HG02642 (cell line): ENCODE measurements around the gene EDN3.

Experiments used
- ATAC-seq: cut with Tn5 transposase; IDR thresholded peaks from one replicate; pipeline ENCODE4 v1.9.1; 2021; ENCODE audit warnings: mild to moderate bottlenecking; ENCODE audit not compliant: unreplicated experiment, poor library complexity

Gene EDN3, protein sequence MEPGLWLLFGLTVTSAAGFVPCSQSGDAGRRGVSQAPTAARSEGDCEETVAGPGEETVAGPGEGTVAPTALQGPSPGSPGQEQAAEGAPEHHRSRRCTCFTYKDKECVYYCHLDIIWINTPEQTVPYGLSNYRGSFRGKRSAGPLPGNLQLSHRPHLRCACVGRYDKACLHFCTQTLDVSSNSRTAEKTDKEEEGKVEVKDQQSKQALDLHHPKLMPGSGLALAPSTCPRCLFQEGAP

DNA sequence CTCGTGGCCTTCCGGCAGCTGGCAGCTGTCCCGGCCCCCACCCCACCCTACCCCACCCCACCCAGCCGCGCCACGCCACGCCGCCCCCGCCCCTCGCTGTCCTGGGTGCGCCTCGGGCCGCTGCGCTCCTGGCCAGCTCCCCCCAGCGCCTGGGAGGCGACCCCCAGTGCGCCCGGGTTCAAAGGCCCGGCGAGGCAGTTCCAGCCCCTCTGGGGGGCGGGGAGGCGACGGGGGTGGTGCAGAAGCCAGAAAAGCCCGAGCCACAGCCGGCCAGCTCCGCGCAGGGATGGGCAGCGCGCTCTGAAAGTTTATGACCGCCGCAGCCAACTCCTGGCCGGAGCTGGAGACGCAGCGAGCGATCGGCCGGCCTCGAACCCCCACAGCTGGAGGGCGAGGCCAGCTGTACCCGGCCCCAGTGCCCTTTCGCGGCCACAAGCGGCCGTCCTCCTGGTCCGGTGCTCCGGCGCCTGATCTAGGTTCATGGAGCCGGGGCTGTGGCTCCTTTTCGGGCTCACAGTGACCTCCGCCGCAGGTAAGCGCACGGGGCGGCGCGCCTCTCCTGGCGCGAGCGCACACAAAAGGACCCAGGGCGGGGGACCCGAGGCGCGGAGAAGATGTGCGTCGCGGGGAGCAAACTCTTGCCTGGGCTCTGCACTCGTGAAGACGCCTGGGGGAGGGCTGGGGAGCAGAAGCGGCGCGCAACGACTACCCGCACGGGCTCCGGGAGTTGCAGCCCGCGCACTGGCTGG lies at the start of gene EDN3:
TSS of gene EDN3 (plus strand) at position 279 of the 749 bp plus-strand sequence. CDS start at position 481, 202 bp downstream.
- no peak for ATAC-seq

DNA sequence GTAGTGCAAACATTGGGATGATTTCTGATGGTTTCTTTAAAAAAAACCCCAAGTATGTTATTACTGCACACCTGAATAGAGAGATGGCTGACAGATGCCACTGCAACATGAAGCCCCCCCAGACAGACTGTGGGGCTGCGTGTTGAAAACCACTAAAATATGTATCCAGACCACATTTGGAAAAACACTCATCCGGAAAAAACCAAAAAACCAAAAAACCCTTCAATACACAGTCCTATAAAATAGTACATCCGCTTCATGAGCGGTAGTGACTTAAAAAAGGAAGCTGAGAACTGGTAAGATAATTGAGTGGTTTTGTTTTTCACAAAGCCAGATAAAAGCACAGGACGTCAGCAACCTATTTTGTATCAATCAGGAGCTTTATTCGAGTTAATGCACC lies 47.1 kb upstream of the EDN3 start:
- no peak for ATAC-seq

DNA sequence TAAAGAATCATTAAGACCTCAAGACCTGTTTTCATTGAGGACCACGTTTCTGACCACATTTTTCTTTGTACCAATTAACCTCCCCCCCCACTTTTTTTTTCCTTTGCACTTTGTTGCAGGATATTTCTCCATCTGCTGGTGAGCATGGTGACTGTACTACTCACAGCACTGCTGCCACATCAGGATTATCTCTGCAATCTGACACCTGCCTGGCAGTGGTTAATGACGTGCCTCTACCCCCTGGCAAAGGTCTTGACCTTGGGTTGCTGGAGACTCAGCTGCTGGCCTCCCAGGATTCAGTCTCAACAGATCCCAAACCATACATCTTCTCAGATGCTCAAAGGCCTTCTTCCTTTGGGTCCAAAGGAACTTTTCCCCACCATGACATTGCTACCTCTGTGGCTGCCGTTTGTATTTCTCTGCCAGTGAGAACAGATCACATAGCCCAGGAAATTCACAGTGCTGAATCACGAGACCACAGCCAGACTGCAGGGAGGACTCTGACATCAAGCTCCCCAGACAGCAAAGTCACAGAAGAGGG lies 46.6 kb upstream of the EDN3 start:
- no peak for ATAC-seq

DNA sequence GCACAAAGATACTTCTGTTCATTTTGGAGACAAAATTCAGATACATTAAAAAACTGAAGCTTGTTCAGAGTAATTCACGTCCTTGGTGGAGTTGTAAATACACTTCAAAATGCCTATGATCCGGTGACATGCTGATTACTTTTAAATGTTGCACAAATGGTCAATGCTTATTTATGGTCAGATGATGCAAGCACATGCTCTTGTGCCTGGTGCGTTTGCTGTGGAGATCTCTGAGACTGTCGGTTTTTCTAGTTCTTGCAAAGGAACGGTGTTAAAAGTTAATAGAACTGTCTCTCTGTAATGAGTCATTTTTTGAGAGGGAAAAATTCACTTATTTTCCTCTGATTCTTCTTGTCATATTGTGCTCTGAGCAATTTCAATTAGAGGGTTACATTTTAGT lies 45.2 kb upstream of the EDN3 start:
- no peak for ATAC-seq

DNA sequence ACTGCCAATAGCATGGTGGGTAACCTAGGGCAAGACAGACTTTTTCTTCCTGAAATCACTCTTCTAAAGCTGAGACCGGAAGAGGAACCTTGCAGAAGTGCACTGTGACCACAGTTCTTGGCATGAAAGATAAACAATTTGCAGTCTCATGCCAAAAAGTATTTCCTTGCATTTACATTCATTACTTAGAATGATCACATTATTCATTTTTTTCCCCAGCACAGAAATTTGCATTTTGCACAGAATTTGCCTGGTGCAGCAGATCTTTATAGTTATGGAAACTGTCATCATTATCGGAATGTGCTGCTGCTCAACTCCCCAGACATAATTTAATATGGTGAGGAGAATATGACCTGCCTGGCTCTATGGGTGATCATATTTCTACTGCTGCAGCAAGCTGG lies 42.2 kb upstream of the EDN3 start:
- no peak for ATAC-seq

DNA sequence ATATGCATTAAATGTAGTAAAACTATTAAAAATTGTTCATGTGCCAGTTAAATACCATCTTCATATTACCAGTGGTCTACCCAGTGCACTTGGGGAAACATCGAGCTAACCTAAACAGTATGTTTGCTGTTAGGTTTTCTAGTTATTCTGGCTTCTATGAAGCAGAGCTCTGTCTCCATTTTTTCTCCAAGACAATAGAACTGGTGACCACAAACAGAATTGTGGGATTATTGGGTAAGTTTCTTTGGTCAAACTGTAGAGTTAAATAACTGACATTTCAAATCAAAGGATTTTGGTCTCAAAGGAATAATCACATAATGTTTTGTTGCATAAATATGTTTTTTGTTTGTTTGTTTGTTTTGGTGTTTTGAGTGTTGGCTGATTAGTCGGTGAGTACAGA lies 40.5 kb upstream of the EDN3 start:
- no peak for ATAC-seq

DNA sequence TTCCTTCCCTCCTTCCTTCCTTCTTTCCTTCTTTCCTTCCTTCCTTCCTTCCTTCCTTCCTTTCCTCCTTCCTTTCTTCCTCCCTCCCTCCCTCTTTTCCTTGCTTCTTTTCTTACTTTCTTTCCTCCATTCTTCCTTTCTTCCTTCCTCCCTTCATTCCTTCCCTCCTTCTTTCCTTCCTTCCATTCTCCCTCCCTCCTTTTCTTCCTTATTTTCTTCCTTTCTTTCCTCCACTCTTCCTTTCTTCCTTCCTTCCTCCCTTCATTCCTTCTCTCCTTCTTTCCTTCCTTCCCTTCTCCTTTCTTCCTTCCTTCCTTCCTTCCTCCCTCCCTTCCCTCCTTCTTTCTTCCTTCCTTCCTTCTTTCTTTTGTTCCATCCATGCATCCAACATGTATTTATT lies 35.1 kb upstream of the EDN3 start:
- ATAC-seq: no peak

DNA sequence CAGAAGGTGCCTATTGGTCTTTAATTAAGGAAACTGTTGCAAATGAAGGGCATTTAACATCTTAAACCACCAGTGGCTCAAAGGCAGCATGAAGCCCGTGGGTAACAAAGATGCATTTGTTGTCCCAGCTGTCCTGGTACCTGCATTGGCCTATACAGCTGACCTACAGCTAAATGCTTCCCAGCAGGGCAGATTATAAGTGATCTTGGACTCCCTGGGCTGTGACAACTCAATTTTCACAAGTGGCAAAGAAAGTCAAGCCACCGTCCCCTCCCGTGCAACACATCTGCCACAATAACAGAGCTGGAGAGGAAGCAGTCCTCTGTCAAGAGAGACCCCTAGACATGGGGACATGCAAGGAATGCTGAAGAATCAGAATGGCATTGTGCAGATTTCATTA lies 31.5 kb upstream of the EDN3 start:
- ATAC-seq: no peak

DNA sequence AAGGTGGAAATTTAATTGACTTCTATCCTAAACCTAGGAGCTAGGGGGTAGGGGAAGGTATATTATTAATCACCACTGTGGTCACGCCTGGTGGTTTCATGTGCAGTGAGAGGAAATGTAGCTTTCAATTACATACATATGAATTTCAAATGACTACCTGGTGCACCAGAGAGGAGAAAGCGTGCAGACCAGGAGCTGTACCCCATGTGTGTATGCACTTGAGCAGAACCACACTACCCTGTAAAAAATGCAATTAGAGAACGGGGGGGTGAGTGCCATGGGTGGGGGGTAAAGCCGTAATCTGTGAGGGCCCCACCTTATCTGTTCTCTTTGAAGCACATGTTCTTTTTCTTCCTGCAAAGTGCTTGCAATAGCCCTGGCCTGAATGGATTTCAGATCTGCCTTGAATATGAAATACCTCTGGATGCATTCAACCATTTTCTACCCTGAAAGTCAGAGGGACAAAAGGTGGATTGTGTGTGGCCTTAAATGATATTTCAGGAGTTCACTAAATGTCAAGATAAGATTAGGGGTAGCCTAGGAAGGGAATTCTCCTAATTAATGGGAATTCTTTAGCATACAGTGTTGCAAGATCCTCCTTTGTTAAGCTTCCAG lies 30.9 kb upstream of the EDN3 start:
- no peak for ATAC-seq

DNA sequence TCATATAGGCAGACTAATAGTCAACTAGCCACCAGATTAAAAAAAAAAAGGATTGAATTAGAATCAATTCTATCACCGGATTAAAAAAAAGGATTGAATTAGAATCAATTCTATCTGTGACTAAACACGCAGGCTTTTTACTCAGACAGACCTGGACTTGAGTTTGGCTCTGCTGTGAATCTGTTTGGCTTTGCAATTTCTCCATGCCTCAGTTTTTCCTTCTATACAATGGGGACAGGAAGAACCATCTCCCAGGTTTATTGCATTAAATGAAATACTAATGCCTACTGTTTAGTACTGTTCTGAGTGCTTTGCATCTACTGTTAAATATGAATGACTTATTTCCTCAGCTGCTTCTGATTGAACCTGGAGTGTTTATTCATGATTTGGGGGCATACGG lies 30.0 kb upstream of the EDN3 start:
- no peak for ATAC-seq

DNA sequence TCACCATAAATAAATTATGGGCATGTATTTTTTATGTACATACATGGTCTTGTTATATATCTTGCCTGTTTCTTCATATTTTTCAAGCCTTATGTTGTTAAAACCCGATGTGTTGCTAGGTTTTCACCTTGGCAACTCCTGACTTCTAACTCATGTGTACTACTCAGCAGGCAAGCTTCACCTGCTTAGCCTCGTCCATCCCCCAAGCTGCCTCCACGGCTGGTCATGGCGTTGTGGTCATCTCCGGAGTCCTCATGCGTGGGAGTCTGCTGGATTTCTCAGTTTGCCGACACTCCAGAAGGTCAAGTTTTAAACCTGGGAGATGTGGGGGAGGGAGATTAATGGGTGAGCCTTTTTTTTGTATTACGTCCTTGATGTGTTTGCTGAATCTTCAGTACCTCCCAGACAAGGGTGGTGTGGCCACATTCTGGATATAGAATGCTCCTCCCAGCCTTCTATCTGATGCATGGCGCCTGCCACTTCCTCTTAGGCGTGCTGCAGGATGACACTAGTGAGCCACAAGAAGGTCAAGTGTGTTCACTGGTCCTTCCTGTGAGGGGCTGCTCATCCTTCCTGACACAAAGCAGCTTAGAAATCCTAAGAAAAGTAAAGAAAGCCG lies 26.6 kb upstream of the EDN3 start:
- ATAC-seq: no peak

DNA sequence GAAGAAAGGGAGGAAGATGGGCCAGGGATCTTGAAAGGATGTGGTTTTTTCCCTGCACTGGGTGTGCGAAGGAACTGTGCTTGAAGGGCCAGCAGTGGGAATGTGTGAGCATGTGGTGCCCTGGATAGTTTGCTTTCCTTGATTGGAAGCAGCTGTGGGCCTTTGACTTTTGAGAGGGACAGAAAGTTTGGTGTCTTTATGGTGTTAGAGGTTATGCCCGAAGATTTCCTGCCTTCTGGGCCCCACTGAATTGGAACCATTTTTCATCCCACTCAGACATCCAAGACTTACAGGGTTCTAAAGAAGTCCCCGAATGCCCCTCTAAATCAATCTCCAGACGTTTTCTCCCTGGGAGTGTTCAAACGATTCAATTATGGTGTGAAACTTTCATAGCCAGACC lies 23.5 kb upstream of the EDN3 start:
- no peak for ATAC-seq

DNA sequence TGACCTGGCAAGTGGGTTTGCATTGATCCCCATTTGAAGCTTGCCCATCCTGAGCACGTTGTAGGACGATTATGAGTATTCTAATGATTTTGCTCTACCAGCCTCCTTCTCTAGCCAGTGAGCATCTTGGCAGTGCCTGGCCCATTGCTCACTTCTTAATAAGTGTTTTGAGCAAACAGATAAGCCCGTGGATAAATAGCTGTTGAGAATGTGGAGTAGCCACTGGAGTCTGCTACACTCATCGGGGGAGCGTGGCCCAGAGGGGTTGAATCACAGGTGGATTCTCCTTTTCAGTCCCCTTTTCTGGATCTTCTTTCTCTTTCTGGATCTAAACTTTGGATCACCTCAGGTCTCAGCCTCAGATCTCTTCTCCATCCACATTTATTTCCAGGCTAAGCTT lies 15.9 kb upstream of the EDN3 start:
- ATAC-seq: no peak

DNA sequence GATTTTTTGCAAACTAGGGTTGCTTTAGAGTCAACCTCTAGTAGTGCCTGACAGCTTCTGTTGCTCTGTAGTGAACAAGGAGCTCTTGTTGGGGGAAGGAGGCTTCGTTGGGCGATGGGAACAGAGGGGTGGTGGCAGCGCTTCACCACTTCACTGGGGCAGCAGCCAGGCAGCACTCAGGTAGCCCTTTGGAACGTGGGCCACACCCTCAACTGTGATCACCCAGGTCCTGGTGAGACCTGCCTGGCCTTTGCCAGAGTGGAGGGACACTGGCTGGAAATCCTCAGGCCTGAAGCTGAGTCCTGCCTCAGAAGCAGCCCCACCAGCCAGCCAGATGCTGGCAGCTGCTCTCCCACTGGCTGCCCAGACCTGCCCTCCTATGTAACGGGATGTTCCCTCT lies 10.4 kb upstream of the EDN3 start:
- ATAC-seq: no peak

DNA sequence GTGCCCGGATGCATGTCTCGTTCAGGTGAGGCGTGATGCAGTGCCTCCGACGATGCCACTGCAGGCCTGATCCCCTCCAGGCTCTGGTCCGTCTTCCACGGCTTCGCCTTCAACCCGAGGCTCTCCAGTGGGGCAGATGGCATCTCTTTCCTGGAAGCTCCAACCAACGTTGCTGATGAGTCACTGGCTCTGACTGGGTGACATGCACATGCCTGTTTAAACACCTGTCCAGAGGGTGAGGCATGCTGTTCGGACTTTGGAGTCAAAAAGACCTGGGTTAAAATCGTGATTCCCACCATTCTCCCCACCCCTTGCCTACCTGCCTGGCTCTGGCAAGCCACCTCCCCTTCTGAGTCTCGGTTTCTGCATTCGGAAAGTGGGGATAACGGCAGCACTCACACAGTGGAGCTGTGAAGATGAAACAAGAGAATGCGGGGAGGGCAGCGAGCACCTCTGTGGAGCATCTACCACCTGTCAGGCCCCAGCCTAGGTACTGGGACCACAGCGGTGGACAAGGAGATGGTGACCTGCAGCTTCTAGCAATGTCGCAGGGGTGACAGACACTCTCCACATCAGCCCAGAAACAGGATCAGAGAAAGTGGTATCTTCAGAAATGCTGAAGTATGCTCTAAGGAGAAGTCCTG lies 8.5 kb upstream of the EDN3 start:
- ATAC-seq: no peak

DNA sequence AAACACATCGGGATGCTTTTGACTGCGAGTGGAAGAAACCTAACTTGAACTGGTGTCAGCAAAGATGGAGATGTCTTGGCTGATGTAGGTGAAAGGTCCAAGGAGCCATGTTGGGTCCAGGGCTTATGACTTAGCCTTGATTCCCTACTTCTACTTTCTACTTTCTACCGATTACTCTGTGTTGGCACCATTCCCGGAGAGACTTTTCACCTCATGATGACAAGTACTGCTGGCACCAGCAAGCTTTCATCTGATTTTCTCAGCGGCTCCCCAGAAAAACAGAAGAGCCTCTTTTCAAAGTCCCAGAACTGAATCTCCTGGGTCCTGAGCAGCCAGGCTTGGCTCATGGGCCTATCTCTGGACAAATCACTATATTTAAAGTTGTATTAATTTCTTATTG lies 4.9 kb upstream of the EDN3 start:
- ATAC-seq: no peak

DNA sequence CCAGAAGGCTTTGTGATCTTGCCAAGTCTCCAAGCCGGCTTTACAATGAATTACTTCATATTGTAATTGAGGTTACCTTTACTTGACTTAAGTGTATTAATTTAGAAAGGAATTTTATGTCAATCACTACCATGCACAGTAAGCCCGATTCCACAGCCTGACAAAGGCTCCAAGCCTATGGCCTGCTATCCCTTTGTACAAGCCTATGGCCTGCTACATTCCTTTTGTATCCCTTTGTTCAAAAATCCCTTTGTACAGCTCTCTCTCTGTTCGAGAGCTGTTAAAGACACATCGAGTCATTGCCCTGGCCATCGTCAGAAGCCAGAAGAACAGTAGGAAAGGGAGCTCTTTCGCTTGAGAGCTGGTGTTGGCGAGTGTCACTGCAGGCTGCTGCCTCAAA lies 2.7 kb upstream of the EDN3 start:
- no peak for ATAC-seq

DNA sequence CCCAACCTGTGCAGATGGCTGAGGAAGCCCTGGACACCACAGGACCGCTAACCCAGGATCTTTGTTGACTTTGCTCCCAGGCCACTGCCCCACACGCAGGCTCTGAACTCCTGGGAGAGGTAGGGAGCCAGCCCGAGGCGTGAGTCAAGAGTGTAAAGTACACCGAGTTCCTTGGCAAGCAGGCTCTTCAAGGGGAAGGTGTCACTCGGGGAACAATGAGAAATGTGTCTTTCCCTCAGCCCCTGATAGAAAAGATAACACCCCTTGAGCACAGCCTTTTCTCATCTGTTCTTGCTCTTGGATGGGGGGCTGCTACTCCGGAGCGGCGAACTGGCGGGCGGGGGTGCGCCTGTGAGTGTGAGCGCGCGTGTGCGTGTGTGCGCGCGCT lies 472 bp upstream of the EDN3 start:
- ATAC-seq: no peak

DNA sequence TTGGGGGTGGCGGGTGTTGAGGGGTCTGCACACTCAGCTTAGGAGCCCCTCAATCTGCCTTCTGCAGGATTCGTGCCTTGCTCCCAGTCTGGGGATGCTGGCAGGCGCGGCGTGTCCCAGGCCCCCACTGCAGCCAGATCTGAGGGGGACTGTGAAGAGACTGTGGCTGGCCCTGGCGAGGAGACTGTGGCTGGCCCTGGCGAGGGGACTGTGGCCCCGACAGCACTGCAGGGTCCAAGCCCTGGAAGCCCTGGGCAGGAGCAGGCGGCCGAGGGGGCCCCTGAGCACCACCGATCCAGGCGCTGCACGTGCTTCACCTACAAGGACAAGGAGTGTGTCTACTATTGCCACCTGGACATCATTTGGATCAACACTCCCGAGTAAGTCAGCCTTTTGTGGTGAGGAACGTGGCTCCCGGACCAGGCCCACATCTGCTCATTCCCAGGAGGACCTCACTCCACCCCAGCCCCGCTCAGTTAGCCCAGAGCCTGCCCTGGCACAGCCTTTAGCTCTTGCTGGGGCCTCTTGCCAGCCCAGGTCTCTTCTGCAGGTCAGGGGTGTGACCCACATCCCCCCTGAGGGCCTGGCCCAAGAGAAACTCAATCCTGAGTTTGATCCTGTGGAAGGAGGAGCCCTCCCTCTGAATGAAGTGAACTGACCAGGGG lies 1.1 kb downstream of the EDN3 start:
- no peak for ATAC-seq
